NCI-H1417 treated with DMSO at 0.1 percent for 48 hours (cell line): ENCODE results near the gene SLC25A26.

ENCODE experiments used
- DNase-seq: peaks from one replicate; lab custom pipeline; 2025; lab: John Stamatoyannopoulos, UW

Gene SLC25A26

GRCh38 chr3:66396161-66396760, 175.5 kb downstream of the SLC25A26 start:
- DNase-seq, result no peak

DNA sequence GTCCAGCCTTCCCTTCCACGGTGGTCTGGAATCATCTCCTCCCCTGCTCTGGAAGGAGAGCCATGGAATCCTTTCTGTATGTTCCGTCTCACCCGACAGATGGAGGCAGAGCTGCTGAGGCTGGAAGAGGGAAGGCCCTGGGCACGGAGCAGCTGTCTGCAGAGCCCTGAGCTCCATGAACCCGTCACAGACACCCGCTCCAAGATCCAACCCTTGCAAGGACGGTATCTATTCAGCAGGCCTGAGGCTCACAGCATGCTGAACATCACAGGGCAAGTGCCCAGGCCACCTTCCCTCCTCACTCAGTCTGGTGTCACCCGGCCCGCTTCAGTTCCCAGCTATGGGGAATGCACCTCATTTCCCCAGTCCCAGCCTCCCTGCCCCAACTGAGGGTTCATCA, 176.1 kb downstream of the SLC25A26 start:
- DNase-seq, result no peak

DNA sequence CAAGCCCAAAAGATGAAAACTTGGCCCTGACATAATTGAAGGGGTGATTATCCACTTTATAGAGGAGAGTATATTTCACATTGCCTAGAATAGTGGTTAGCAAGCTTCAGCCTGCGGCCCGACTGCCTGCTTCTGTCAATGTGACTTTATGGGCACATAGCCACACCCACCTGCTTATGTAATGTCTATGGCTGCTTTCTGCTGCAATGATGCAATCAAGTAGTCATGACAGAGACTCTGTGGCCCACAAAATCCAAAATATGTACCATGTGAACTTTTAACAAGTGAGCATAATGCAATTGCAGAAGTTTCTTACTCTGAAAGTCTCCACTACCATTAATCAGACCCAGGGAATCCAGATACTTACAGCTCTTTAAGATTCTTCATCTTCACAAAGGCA, 176.9 kb downstream of the SLC25A26 start:
- DNase-seq, result no peak

- DNase-seq, result no peak
Observed at GRCh38 chr3:66398228-66399025, 177.6 kb downstream of the SLC25A26 start.

- no peak for DNase-seq
Observed at GRCh38 chr3:66399529-66400232, 178.9 kb downstream of the SLC25A26 start.

DNA sequence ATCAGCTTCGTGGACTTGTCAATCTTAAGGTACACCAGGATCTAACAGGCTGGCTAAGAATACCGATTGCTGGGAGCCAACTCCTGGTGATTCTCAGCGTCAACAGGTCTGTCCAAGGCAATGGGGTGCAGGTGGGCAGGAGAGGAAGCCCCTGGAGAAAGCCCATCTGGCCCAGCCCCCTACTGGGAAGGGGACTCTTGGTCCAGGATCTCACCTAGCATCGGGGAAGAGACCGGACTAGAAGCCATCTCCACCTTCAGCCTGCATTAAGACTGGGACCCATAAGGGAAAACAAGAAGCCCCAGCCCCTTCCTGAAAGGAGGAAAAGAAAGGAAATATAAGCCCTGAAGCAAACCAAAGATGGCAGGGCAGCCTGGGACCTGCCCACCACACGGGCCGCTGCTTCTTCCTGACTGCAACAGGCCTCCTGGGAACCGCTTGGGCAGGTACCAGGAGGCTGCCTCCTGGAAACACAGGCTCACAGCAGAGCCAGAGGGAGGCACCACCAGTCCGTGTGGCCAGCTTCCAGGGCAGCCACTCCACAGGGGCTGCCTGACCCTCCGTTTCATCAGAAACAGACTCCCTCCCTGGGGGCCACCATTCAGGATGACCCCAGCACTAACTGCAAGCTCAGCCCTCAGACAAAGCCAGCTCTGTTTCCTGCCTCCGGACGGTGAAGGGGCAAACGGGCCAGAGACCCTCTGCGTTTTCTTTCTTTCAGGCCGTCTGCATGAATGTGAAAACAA, 179.8 kb downstream of the SLC25A26 start:
- DNase-seq, result no peak

DNA sequence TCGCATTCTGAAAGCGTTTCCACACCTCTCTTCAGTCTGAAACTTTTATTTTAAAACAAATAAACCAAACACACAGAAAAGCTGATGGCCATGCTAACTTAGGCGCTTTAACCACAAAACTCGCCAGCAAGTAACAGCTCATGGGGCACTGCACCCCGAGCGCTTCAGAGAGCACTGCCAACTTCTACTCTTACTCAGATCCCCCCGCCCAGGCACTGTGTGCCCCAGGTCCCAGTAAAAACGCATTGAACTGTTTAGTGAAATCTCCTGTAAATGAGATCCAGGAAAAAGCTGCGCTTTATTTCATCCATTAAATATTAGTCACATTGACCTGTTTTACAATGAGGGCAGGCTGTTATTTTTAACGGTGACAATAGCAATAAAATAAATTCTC, 180.4 kb downstream of the SLC25A26 start:
- DNase-seq, result no peak

DNA sequence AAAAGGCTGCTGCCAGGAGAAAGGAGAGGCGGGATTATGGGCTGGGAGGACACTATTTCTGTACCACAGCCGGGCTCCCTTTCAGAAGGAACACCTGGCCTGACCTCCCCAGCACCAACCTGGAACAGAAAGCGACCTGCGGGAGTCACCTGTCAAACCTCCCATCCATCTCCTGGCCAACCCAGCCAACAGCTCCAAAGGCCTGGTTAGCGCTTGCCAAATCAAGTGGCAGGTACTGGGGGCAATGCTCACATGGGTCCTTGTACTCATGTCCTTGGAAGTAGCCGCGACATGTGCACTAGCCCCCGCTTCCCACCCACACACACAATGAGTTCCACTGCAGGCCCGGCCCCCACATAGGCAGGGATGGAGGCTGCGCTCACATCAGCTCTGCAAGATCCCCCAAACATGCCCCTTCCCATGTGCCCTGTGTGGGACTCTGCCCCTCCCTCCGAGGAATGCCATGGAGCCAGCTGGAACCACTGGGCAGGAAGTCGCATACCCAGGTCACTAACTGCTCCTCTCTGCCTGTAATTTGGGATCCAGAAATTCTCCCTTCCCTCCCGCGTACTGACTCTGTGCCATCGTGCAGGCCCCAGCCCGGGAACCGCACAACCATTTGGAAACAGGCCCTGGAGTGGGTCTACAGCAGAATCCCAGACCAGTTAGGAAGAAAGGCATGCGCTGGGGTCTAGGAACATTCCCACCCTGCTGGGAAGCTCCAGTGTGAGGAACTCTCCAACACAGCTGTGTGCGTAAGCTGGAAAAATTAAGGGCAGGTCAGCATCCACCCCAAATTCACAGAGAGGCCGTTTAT, 181.1 kb downstream of the SLC25A26 start:
- no peak for DNase-seq

- DNase-seq, result no peak
Observed at GRCh38 chr3:66402596-66403290, 181.9 kb downstream of the SLC25A26 start.

- no peak for DNase-seq
Observed at GRCh38 chr3:66403323-66403990, 182.7 kb downstream of the SLC25A26 start.

- DNase-seq, result no peak
Observed at GRCh38 chr3:66404197-66404596, 183.4 kb downstream of the SLC25A26 start.

DNA sequence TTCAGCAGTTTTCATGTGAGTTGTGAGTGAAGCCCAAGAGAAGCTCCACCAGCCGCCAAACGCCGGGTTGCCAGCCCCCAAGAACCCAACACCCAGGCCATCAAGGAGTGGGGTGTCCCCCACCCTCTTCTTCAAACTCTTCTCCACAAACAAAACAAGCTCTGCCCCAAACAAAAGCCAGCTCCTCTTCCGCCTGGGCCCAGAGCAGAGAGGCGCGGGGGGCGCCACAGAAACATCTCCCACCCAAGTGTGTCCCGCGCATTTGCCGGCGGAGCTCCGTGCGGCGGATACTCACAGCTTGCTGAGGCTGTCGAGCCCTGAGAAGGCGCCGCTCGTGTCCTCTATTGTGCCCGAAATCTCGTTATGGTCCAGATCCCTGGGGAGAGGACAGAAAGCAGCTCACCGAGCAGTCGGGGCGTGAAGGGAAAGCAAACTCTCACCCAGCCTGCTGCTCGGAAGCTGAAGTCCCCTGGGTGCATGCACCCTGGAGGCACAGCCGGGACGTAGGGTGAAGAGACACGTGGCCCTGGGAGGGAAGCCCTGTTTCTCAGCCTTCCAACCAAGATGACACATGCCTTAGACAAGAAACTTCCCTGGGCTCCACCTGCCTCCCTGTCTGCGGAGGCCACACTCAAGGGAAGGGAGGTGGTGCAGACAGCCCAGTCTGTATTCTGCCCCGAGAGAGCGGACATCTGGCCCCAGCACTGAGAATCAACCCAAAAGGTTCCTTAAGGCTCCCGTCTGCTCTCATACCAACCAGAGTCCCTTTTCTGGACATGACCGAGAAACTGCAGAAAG, 184.3 kb downstream of the SLC25A26 start:
- no peak for DNase-seq

GRCh38 chr3:66405701-66406091, 184.9 kb downstream of the SLC25A26 start:
- DNase-seq, result no peak

- DNase-seq, result no peak
Observed at GRCh38 chr3:66406163-66406562, 185.4 kb downstream of the SLC25A26 start.

DNA sequence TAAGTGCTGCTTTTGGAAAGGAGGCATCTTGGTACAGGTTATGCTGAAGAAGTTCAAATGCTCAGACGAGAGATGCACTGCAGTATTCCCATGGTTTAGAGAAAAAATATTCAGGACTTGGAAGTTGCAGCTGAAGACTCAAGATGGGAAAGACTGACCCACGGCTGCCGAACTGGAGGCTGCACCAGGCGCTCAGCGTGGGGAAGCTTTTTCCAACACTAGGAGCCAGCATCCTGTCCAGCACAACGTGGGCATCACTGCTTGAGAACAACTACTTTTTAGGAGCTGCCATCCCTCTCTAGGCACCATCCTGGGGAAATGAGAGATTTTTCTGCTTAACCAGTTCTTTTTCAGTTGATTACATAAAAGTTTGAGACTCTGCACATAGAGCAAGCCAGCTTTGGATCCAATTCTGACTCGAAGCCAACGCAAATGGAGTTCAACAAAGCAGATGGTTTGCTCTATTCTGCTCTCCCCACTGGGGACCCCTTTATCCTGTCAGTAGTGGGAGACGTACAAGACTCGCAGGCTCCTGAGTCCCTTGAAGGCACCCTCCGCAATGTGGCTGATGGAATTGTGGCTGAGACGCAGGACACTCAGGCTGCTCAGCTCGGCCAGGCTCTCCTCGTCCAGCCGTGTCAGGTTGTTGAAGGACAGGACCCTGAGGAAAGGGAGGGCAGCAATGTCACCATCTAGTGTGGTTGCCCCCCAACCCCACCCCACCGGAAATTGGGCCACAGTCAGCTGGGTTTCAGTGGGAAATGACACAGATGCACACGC, 186.2 kb downstream of the SLC25A26 start:
- DNase-seq, result no peak

DNA sequence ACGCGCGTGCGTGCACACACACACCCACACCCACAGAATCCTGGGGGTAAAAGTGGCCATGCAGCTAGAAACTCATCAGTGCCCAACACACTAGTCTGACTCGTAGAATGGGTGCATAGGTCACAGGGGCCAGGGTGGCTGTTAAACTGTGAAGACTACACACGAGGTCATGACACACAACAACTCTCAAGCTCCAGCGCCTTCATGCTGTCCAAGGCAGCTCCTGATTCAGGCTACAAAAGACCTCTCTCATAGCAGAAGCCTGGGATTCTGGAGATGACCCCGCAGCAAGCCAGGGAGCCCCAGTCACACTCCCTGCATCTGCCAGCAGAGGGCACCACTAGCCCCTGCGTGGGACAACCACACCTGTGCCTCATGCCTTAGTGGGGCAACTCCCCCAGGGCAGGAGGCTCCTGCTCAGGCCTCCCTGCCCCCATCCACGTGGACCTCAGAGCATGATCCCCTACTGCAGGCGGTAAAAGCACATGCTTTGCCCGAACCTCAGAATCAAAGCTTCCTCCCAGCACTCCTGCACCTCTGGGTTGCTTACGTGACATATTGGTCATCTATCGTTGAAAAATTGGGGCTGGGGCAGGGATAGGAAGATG, 186.9 kb downstream of the SLC25A26 start:
- no peak for DNase-seq

GRCh38 chr3:66409771-66410754, 189.3 kb downstream of the SLC25A26 start:
- no peak for DNase-seq
